HEK293T (cell line): ENCODE results near the gene HERC2.
"Not testable (repeated sequence)": the region's sequence is repeated elsewhere in the genome, so short reads cannot be mapped to it uniquely, and the experiment has no call there.

Experiments
- FOXM1 ChIP-seq: fragments of 450-650 bp; IDR thresholded peaks from 2 replicates; pipeline ENCODE4 v1.6.1; 2017; ENCODE audit warnings: mild to moderate bottlenecking, borderline replicate concordance
- HDGF ChIP-seq: fragments of 450-650 bp; IDR thresholded peaks from 2 replicates; pipeline ENCODE4 v1.6.1; 2017; ENCODE audit warnings: antibody characterized with exemption, borderline replicate concordance
- NFRKB ChIP-seq: fragments of 450-650 bp; IDR thresholded peaks from 2 replicates; pipeline ENCODE4 v1.6.1; 2016; ENCODE audit warnings: mild to moderate bottlenecking, moderate library complexity
- SP1 ChIP-seq: fragments of 450-650 bp; IDR thresholded peaks from 2 replicates; pipeline ENCODE4 v1.6.1; 2017
- SUZ12 ChIP-seq: fragments of 450-650 bp; IDR thresholded peaks from 2 replicates; pipeline ENCODE4 v1.6.1; 2016; ENCODE audit warnings: mild to moderate bottlenecking

DNA sequence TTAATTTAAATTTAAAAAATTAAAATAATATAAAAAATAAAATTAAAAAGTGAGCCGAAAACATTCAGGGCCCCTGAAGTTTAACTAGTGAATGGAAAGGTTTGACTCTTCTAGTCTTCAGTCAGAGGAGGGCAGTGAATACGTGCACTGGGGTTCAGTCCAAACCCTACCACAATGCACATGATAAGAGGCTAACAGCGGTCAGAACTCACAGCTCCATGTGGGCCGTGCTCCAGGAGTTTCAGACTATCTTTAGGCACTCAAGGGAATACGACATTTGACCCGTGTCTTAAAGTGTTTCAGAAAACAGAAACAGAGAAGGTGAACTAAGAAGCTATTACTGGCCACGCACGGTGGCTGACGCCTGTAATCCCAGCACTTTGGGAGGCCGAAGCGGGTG is 11.5 kb downstream of the HERC2 start:
- TF ChIP-seq SP1, SUZ12, NFRKB, FOXM1, HDGF: not testable (repeated sequence)
